ENCODE data around the gene SLC16A6.
"Not testable (repeated sequence)": the region's sequence is repeated elsewhere in the genome, so short reads cannot be mapped to it uniquely, and the experiment has no call there.

The SLC16A6 gene

GRCh38 chr17:68290955-68291835 is at the start of gene SLC16A6, which contains the start of gene ARSG:
Gene SLC16A6, minus strand, starts transcription at chr17:68291127. Its CDS starts 12,807 bp downstream, at chr17:68278320.
Gene ARSG, plus strand, starts transcription at chr17:68291495. Its CDS starts 15,999 bp downstream, at chr17:68307494.
- peak; percentile 65 to 66 for DNase-seq (ENCODE audit: low read depth in 2 of 2)

DNA sequence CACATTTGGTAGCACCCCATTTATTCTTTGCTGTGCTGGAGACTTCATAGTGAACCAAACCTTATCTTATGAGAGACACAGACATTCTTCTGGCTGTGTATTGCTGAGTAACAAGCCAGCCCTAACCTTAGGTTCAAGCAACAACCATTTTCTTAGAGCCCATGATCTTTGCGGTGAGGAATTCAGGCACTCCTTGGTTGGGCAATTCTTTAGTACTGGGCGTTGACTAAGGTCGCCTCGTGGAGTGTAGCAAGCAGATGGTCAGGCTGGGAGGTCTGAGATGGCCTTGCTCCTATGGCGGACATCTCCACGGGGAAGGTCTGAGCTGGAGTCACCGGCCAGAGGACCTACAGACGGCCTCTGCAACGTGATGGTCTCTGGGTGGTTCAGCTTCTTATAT is 43.5 kb upstream of the SLC16A6 start:
- no peak for DNase-seq (ENCODE audit: low read depth in 2 of 2)

DNA sequence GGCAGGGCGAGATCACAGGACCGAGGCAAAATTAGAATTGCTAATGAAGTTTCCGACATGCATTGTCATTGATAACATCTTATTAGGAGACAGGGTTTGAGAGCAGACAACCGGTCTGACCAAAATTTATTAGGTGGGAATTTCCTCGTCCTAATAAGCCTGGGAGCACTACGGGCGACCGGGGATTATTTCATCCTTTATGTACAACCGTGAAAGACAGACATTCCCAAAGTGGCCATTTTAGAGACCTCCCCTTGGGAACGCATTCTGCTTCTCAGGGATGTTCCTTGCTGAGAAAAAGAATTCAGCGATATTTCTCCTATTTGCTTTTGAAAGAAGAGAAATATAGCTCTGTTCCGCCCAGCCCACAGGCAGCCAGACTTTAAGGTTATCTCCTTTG is 41.0 kb upstream of the SLC16A6 start:
- not testable (repeated sequence) for DNase-seq (ENCODE audit: low read depth in 2 of 2)

- no peak for DNase-seq (ENCODE audit: low read depth in 2 of 2)
These were observed 38.4 kb upstream of the SLC16A6 start for GRCh38 chr17:68329331-68329730.

GRCh38 chr17:68328676-68329075 is 37.7 kb upstream of the SLC16A6 start:
- DNase-seq (ENCODE audit: low read depth in 2 of 2) = no peak

DNA sequence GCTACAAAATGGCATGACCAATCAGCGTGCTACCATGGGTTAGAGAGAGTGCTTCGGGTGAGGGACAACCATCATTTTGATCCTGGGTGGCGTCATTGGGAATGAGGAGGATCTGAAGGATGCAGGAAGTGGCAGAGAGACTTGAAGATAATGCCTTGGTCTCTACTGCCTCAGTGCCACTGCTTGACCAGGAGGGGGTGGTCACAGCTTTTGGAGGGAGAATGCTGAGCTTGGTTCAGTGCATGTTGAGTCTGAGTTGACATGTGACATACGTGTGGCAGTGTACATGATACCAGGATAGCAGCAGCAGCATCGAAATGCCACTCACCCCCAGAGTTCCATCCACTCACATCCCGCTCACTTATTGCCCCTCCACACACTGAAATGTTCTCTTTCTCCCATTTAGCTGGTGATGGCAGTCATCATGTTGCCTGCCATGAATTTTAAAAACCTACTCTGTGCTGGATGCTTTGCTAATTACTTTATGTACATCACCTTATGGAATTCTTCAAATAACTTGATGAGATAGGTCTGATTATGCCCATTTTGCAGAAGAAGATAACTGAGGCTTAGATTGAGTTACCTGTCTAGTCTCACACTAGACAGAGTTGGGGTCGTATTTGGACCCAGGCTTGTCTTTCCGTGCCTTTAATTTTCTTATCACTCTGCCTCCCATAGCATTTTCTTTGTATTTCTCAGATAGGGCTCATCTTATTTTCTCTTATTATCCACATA is 37.1 kb upstream of the SLC16A6 start:
- DNase-seq (ENCODE audit: low read depth in 2 of 2) = no peak

DNA sequence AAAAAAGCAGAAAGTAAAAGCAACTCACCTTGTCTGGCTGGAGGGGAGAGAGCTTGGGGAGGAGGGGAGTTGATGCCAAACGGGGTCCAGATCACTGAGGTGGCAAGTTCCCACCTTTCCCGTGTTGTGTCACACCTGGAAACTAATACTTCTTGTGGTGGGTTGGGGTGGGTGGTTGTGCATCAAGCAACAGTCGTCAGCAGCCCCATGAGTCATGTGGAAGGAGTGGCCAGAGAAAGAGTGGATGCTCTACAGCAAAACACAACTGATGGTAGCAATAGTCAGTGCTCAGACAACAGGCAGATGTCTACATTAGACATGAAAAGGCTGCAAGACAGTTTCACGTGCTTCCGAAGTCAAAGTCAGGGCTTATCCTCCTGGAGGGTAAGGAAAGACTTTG is 35.8 kb upstream of the SLC16A6 start:
- DNase-seq (ENCODE audit: low read depth in 2 of 2) = no peak

DNA sequence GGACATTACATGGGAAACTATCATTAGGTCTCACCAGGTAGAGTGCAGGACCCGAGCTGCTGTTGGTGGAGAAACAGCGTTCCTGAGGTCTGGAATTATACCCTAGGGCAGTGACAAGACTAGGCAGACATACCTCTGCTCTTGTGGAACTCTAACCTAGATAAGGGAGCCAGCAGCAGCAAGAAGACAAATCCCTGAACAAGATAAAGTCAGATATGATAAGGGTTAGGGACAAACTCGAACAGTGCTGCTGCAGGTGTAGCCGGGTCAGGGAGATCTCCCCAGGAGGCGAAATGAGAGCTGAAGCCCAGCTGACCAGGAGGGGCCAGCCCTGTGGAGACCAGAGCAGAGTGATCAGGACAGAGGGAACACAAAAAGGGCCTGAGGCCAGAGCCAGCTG is 35.0 kb upstream of the SLC16A6 start:
- DNase-seq (ENCODE audit: low read depth in 2 of 2) = no peak

DNA sequence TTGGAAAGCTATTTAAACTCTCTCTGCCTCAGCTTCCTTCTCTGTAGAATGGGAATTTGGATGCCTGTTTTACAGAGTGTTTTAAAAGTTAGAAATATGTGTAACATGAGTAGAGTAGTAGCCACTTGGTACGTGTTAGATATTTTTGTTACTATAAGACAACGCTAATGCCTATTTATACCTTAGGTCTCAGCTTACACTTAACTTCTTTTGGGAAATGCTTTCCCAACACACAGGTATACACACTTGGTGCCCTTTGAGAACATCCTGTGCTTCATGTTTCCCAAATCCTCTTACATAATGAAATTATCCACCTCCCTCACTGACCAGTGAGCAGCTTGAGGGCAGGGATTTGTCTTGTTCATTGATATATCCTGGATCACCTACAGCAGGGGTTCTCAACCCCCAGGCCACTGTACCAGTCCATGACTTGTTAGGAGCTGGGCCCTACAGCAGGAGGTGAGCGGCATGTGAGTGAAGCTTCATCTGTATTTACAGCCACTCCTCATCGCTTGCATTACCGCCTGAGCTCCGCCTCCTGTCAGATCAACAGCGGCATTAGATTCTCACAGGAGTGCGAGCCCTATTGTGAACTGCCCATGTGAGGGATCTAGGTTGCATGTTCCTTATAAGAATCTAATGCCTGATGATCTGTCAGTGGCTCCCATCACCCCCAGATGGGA is 33.9 kb upstream of the SLC16A6 start:
- no peak for DNase-seq (ENCODE audit: low read depth in 2 of 2)

DNA sequence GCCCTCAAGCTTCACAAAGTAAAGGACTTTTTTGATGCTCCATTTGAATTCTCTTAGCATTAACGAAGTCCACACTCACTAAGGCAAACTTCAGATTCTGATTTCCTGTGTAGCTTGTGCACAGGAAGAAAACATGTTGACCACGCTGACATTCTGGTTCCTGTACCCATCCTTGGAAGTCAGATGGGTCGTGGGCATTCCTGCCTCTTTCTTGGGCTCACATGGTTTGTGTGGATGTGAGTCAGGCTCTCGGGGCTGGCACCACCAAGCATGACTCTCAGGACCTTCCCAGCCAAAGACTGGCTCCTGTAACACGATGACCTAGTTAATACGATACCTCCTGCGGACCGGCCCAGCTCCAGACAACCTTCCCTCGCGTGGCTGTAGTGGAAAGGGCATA is 33.2 kb upstream of the SLC16A6 start:
- no peak for DNase-seq (ENCODE audit: low read depth in 2 of 2)

GRCh38 chr17:68322630-68323029 is 31.7 kb upstream of the SLC16A6 start:
- DNase-seq (ENCODE audit: low read depth in 2 of 2) = no peak

GRCh38 chr17:68321556-68321954 is 30.6 kb upstream of the SLC16A6 start:
- DNase-seq (ENCODE audit: low read depth in 2 of 2) = no peak

DNA sequence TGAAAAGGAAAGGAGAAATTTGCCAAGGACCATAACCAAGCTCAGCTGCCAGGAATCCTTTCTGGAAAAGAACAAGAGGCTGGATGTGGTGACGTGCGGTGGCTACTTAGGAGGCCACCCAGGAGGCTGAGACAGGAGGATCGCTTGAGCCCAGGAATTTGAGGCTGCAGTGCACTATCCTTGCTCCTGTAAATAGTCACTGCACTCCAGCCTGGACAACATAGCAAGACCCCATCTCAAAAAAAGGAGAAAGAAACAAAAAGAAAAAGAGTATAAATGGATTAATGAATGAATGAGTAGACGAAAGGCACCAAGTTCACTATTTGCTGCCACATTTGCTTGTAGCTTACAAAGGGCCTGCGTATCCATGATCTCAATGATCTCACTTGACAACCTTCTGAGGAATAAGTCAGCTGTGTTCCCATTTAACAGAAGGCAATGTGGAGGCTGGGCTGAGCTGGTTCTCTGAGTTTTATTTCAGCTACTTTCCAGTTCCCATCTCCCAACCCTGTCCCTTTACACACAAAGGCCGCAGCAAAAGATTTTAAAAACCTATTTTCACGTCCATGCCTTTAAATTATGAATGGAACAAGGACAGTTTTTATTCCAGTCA is 30.1 kb upstream of the SLC16A6 start:
- DNase-seq (ENCODE audit: low read depth in 2 of 2) = no peak

GRCh38 chr17:68320311-68320865 is 29.5 kb upstream of the SLC16A6 start:
- no peak for DNase-seq (ENCODE audit: low read depth in 2 of 2)

DNA sequence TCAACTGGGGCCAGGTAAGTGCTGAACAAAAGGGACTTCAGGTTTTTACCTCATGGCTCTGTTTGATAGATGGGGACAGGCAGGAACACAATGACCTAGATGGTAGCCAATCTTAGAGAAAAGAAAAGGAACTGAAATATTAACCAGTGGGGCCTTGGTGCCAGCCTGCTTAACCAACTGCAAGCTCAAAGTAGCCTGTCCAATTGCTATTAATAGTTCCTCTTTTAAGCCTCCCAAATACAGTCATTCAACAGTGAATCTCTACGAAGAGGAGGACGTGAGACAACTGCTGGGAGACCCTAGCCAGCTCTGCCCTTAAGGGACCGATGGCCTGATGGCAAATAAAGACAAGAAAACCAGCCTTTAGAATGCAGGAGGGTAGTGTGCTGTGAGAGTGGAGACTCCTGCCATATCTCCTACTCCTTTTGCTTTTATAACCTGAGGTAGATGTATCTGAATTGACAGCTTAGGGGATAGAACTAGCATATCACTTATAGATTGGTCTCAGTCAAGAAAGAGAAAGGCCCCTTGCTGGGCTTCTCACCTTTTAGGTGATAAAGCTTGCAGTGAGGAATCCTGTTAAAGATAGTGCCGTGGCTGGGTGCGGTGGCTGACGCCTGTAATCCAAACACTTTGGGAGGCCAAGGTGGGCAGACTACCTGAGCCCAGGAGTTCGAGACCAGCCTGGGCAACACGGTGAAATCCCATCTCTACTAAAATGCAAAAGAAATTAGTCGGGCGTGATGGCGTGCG is 28.7 kb upstream of the SLC16A6 start:
- no peak for DNase-seq (ENCODE audit: low read depth in 2 of 2)

- no peak for DNase-seq (ENCODE audit: low read depth in 2 of 2)
These were observed 27.4 kb upstream of the SLC16A6 start for GRCh38 chr17:68318103-68318991.

- DNase-seq (ENCODE audit: low read depth in 2 of 2) = no peak
These were observed 26.5 kb upstream of the SLC16A6 start for GRCh38 chr17:68317458-68317857.

GRCh38 chr17:68315930-68316329 is 25.0 kb upstream of the SLC16A6 start:
- DNase-seq (ENCODE audit: low read depth in 2 of 2) = no peak

DNA sequence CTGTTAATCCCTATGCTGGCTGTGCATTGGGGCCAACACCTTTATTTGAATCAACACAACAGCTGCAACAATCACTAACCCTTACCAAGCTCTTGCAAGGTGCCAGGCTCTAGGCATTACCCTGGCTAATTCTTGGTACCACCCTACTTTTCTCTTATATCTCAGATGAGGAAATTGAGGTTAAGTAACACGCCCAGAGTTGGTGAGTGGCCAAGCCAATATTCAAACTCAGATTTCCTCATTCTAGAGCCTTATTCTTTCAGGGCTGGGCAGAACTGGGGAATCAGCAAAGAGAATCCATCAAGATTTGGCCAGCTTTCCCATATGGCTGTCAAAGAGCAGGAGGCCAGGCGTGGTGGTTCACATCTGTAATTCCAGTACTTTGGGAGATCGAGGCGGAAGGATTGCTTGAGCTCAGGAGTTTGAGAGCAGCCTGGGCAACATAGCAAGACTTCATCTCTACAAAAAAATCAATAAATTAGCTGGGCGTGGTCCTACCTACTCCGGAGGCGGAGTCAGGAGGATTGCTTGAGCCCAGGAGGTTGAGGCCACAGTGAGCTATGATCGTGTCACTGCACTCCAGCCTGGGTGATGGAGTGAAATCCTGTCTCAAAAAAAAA is 24.1 kb upstream of the SLC16A6 start:
- no peak for DNase-seq (ENCODE audit: low read depth in 2 of 2)
